Sigmoid colon (tissue), 4 donors: Measurements from ENCODE around the gene RGS19.

ENCODE experiments used
- CTCF ChIP-seq, 4 experiments: fragments of 450-650 bp in 3 of 4; fragments of 200-600 bp in 1 of 4; IDR thresholded peaks; one replicate each; pipeline ENCODE4 v1.5.1; 2016 to 2019; ENCODE audit warnings: antibody characterized with exemption in 4 of 4, mild to moderate bottlenecking in 3 of 4, moderate library complexity in 2 of 4
- POLR2A ChIP-seq, 2 donors: fragments of 450-650 bp; IDR thresholded peaks; one replicate each; pipeline ENCODE4 v1.6.1; 2016; ENCODE audit warnings: antibody characterized with exemption in 2 of 2, mild to moderate bottlenecking in 2 of 2, moderate library complexity in 2 of 2
- POLR2AphosphoS5 ChIP-seq, 4 donors: sonication (generic); formaldehyde crosslinking; IDR thresholded peaks; one replicate each; pipeline ENCODE4 v1.6.1; 2017; ENCODE audit warnings: antibody characterized with exemption in 4 of 4

GRCh38 chr20:64090165-64090564 is 10.8 kb upstream of the RGS19 start:
- TF ChIP-seq CTCF (IDR thresholded peaks at IDR 0.05), result no peak
- no peak for TF ChIP-seq POLR2A (IDR thresholded peaks at IDR 0.05)
- TF ChIP-seq POLR2AphosphoS5 (IDR thresholded peaks at IDR 0.05), result no peak
